ENCODE results near the gene SMPD2.

SMPD2 gene

DNA sequence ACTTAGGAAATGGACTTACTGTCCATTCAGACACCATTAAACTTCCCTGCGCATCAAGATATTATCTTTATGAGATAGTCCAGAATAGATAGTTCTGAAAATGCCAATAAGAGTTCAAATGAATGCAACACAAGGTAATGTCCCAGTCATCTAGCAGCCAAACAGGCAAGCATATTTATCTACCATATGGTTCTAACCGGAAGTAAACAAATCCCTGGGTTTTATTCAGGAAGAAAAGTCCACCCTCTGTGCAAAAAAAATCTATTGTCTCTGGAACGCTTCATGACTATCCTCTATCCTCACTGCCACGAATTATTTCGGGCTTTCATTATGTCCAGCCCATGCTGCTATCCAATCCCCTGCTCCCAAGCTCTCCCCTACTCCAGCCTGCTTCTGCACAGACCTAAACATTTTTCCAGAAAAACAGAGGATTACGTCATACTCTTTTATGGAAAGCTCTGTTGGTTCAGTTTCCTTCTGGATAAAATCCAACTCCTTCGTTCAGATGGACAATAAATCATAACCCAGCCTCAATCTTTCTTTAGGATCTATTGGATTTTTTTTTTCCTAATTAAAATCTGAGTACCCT, 11.5 kb upstream of the SMPD2 start:
- Histone ChIP-seq H3K9ac (ENCODE audit: low read length) (no peak overlapping the region), H3K4me3 (ENCODE audit: low read length) (no peak overlapping the region), H3K4me1 (ENCODE audit: control insufficient read depth, low read depth, low read length) (no peaks in the 10 kb centered on the region), H3K27me3 (ENCODE audit: control insufficient read depth, insufficient read depth, low read length) (no peaks in the 10 kb centered on the region), H3K27ac (ENCODE audit: low read length) (no peak overlapping the region), H3K9me3 (ENCODE audit: control insufficient read depth, low read depth, low read length) (no peaks in the 10 kb centered on the region), H3K36me3 (ENCODE audit: control insufficient read depth, low read depth, low read length) (no peaks in the 10 kb centered on the region)

DNA sequence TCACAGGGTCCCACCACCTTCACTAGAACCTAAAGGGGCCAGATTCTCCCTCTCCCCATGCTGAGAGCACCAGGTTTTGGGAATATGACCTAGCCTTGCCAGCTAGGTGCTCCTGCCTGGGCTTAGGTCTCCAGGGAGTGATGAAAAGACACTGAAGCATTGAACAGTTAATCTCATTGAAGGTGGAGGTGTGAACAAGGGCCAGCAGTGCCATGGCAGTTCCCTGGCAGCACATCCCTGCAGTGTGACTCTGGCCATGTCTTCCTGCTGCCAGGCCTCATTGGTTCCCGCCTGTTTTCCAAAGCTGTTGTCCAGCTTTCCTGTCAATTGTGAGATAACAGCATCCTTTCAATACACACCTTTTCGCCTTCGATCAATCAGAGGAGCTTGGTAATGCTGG, 11.0 kb upstream of the SMPD2 start:
- no peaks in the 10 kb centered on the region for H3K36me3 ChIP-seq (ENCODE audit: control insufficient read depth, low read depth, low read length)
- no peaks in the 10 kb centered on the region for H3K4me1 ChIP-seq (ENCODE audit: control insufficient read depth, low read depth, low read length)
- H3K27me3 ChIP-seq (ENCODE audit: control insufficient read depth, insufficient read depth, low read length), result no peaks in the 10 kb centered on the region
- no peak overlapping the region for H3K4me3 ChIP-seq (ENCODE audit: low read length)
- H3K9me3 ChIP-seq (ENCODE audit: control insufficient read depth, low read depth, low read length), result no peaks in the 10 kb centered on the region
- H3K9ac ChIP-seq (ENCODE audit: low read length), result no peak overlapping the region
- no peak overlapping the region for H3K27ac ChIP-seq (ENCODE audit: low read length)

DNA sequence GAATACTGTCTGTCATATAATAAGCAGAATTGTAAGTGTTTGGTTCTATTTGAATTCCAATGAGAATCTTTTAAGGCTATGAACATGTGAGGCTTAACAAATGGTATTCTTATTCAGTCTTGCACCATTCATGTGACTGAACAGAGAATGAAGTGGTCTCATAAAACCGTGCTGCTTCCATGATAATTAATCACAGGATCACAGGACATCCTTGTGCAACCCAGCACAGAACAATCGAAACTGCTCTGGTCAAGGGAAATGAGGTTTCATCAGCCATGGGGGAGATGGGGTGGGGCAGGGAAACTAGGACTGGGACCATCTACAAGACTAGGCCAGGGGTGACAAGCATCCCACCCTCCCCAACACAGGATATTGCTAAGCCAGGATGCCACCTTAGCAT, 6.1 kb upstream of the SMPD2 start:
- H3K9ac ChIP-seq (ENCODE audit: low read length), result no peak overlapping the region
- no peak overlapping the region for H3K4me3 ChIP-seq (ENCODE audit: low read length)
- peaks cover 7% of the 10 kb centered on the region for H3K27me3 ChIP-seq (ENCODE audit: control insufficient read depth, insufficient read depth, low read length)
- no peak overlapping the region for H3K27ac ChIP-seq (ENCODE audit: low read length)
- no peaks in the 10 kb centered on the region for H3K9me3 ChIP-seq (ENCODE audit: control insufficient read depth, low read depth, low read length)
- H3K36me3 ChIP-seq (ENCODE audit: control insufficient read depth, low read depth, low read length), result no peaks in the 10 kb centered on the region
- no peaks in the 10 kb centered on the region for H3K4me1 ChIP-seq (ENCODE audit: control insufficient read depth, low read depth, low read length)

- no peak overlapping the region for H3K27ac ChIP-seq (ENCODE audit: low read length)
- H3K4me1 ChIP-seq (ENCODE audit: control insufficient read depth, low read depth, low read length), result peaks cover 4% of the 10 kb centered on the region
- no peaks in the 10 kb centered on the region for H3K9me3 ChIP-seq (ENCODE audit: control insufficient read depth, low read depth, low read length)
- no peak overlapping the region for H3K9ac ChIP-seq (ENCODE audit: low read length)
- H3K36me3 ChIP-seq (ENCODE audit: control insufficient read depth, low read depth, low read length), result no peaks in the 10 kb centered on the region
- H3K27me3 ChIP-seq (ENCODE audit: control insufficient read depth, insufficient read depth, low read length), result peaks cover 12% of the 10 kb centered on the region
- H3K4me3 ChIP-seq (ENCODE audit: low read length), result no peak overlapping the region
These were observed 4.5 kb upstream of the SMPD2 start for GRCh38 chr6:109436041-109436440.

- no peaks in the 10 kb centered on the region for H3K9me3 ChIP-seq (ENCODE audit: control insufficient read depth, low read depth, low read length)
- H3K27me3 ChIP-seq (ENCODE audit: control insufficient read depth, insufficient read depth, low read length), result peaks cover 12% of the 10 kb centered on the region
- peaks cover 31% of the 10 kb centered on the region for H3K36me3 ChIP-seq (ENCODE audit: control insufficient read depth, low read depth, low read length)
- peaks cover 4% of the 10 kb centered on the region for H3K4me1 ChIP-seq (ENCODE audit: control insufficient read depth, low read depth, low read length)
- H3K4me3 ChIP-seq (ENCODE audit: low read length), result peak overlapping the region; percentile 87
- H3K9ac ChIP-seq (ENCODE audit: low read length), result peak overlapping the region; percentile 80
- no peak overlapping the region for H3K27ac ChIP-seq (ENCODE audit: low read length)
These were observed 719 bp downstream of the SMPD2 start for GRCh38 chr6:109441069-109441816.

GRCh38 chr6:109442393-109442924, 1.9 kb downstream of the SMPD2 start:
- Histone ChIP-seq H3K9me3 (ENCODE audit: control insufficient read depth, low read depth, low read length) (no peaks in the 10 kb centered on the region), H3K4me3 (ENCODE audit: low read length) (no peak overlapping the region), H3K36me3 (ENCODE audit: control insufficient read depth, low read depth, low read length) (peaks cover 35% of the 10 kb centered on the region), H3K27ac (ENCODE audit: low read length) (no peak overlapping the region), H3K27me3 (ENCODE audit: control insufficient read depth, insufficient read depth, low read length) (peaks cover 12% of the 10 kb centered on the region), H3K4me1 (ENCODE audit: control insufficient read depth, low read depth, low read length) (peaks cover 4% of the 10 kb centered on the region), H3K9ac (ENCODE audit: low read length) (no peak overlapping the region)

DNA sequence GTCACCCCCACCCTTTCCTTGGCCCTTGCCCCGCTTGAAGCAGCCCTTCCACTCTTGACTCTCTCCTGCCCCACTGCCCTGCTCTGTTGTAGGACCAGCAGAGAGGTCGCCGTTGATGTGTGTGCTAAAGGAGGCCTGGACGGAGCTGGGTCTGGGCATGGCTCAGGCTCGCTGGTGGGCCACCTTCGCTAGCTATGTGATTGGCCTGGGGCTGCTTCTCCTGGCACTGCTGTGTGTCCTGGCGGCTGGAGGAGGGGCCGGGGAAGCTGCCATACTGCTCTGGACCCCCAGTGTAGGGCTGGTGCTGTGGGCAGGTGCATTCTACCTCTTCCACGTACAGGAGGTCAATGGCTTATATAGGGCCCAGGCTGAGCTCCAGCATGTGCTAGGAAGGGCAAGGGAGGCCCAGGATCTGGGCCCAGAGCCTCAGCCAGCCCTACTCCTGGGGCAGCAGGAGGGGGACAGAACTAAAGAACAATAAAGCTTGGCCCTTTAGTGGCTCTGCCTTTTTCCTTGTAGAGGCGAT, 3.0 kb downstream of the SMPD2 start:
- Histone ChIP-seq H3K27me3 (ENCODE audit: control insufficient read depth, insufficient read depth, low read length) (peaks cover 12% of the 10 kb centered on the region), H3K9me3 (ENCODE audit: control insufficient read depth, low read depth, low read length) (no peaks in the 10 kb centered on the region), H3K4me3 (ENCODE audit: low read length) (no peak overlapping the region), H3K9ac (ENCODE audit: low read length) (no peak overlapping the region), H3K27ac (ENCODE audit: low read length) (no peak overlapping the region), H3K4me1 (ENCODE audit: control insufficient read depth, low read depth, low read length) (peaks cover 4% of the 10 kb centered on the region), H3K36me3 (ENCODE audit: control insufficient read depth, low read depth, low read length) (peaks cover 35% of the 10 kb centered on the region)

GRCh38 chr6:109445382-109445781, 4.9 kb downstream of the SMPD2 start:
- Histone ChIP-seq H3K9me3 (ENCODE audit: control insufficient read depth, low read depth, low read length) (no peaks in the 10 kb centered on the region), H3K9ac (ENCODE audit: low read length) (no peak overlapping the region), H3K4me1 (ENCODE audit: control insufficient read depth, low read depth, low read length) (no peaks in the 10 kb centered on the region), H3K36me3 (ENCODE audit: control insufficient read depth, low read depth, low read length) (peaks cover 35% of the 10 kb centered on the region), H3K4me3 (ENCODE audit: low read length) (no peak overlapping the region), H3K27me3 (ENCODE audit: control insufficient read depth, insufficient read depth, low read length) (no peaks in the 10 kb centered on the region), H3K27ac (ENCODE audit: low read length) (no peak overlapping the region)

GRCh38 chr6:109446072-109446471, 5.5 kb downstream of the SMPD2 start:
- Histone ChIP-seq H3K4me1 (ENCODE audit: control insufficient read depth, low read depth, low read length) (no peaks in the 10 kb centered on the region), H3K9me3 (ENCODE audit: control insufficient read depth, low read depth, low read length) (no peaks in the 10 kb centered on the region), H3K4me3 (ENCODE audit: low read length) (no peak overlapping the region), H3K9ac (ENCODE audit: low read length) (no peak overlapping the region), H3K27ac (ENCODE audit: low read length) (no peak overlapping the region), H3K36me3 (ENCODE audit: control insufficient read depth, low read depth, low read length) (peaks cover 35% of the 10 kb centered on the region), H3K27me3 (ENCODE audit: control insufficient read depth, insufficient read depth, low read length) (no peaks in the 10 kb centered on the region)

DNA sequence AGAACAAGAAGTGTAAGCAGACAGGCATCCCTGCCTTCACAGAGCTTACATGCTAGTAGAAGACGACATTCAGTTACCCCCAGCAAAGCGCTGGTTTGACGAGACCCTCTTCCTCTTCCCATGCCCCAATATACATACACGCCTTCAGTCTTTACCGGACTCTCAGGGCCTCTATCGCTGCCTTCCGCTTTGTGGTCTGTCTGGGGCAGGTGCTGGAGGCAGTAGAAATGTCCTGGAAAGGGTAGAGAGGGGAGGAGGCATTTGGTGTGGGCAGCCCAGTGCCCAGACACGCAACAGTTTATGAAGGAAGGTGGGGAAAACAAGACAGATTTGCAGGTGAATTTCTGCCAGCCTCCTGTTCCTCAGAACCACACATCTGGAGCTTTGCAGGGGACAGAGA, 6.0 kb downstream of the SMPD2 start:
- Histone ChIP-seq H3K9me3 (ENCODE audit: control insufficient read depth, low read depth, low read length) (no peaks in the 10 kb centered on the region), H3K4me3 (ENCODE audit: low read length) (no peak overlapping the region), H3K9ac (ENCODE audit: low read length) (no peak overlapping the region), H3K27ac (ENCODE audit: low read length) (no peak overlapping the region), H3K36me3 (ENCODE audit: control insufficient read depth, low read depth, low read length) (peaks cover 36% of the 10 kb centered on the region), H3K27me3 (ENCODE audit: control insufficient read depth, insufficient read depth, low read length) (no peaks in the 10 kb centered on the region), H3K4me1 (ENCODE audit: control insufficient read depth, low read depth, low read length) (no peaks in the 10 kb centered on the region)

- H3K27me3 ChIP-seq (ENCODE audit: control insufficient read depth, insufficient read depth, low read length), result no peaks in the 10 kb centered on the region
- no peak overlapping the region for H3K4me3 ChIP-seq (ENCODE audit: low read length)
- peaks cover 42% of the 10 kb centered on the region for H3K36me3 ChIP-seq (ENCODE audit: control insufficient read depth, low read depth, low read length)
- no peaks in the 10 kb centered on the region for H3K9me3 ChIP-seq (ENCODE audit: control insufficient read depth, low read depth, low read length)
- H3K4me1 ChIP-seq (ENCODE audit: control insufficient read depth, low read depth, low read length), result no peaks in the 10 kb centered on the region
- no peak overlapping the region for H3K27ac ChIP-seq (ENCODE audit: low read length)
- H3K9ac ChIP-seq (ENCODE audit: low read length), result no peak overlapping the region
These were observed 6.6 kb downstream of the SMPD2 start for GRCh38 chr6:109447087-109447486.
